LHCN-M2 (cell line): ENCODE measurements around the gene PPP1R14C. TPM values are rescaled to one million over a fixed set of nuclear protein-coding genes. Genes with fewer than 3 reads are reported as not detected.
"Not testable (repeated sequence)": the region's sequence is repeated elsewhere in the genome, so short reads cannot be mapped to it uniquely, and the experiment has no call there.

Experiments used
- DNase-seq: peaks from one replicate; pipeline ENCODE4 v3.0.0-alpha.2; 2012; ENCODE audit warnings: low read depth
- total RNA-seq: library from RNA; depleted of rRNA; stranded (reverse); fragments of >200 nt; gene quantifications from 2 replicates; pipeline ENCODE4 v1.2.3, GENCODE V29; 2014

PPP1R14C gene
- total RNA-seq, 1 experiment from 2014 or later, result not detected

- no peak for DNase-seq
These were observed 78.0 kb downstream of the PPP1R14C start for GRCh38 chr6:150220634-150221551.

DNA sequence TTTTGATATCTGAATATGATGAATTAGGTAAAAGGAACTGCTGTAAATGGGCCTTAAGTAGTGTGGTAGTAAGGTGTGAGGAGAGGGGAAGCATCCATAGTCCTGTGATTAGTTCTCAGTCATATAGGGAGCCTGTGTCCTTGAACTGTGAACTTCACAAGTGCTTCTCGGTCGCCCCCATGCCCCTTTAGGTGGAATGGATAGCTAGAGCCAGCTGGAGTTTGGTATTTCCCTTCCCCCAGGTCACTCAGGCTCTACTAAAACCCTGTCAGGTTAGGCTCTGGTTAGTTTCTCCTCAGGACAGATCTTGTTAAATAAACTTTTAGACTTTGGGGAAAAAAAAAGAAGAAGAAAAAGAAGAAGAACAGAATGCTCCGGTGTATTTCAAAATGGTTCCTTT, 82.0 kb downstream of the PPP1R14C start:
- no peak for DNase-seq

DNA sequence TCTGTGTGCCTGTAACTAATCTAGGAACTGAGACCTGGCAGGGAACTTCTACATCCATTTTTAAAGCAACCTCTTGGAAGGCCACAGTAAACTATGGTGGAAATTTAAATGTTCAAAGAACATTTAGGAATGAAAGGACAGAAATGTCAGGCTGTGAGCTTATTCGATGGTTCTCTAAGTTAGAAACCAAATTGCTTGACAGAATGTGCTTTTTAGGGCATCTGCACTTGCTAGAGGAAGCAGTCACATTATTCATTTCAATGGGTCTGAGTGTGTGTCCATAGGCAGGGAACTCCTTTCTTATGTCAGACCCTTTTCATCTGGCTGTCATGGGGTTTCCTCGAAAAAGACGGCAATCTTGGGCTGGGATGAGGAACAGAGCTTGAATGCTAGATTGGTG, 84.4 kb downstream of the PPP1R14C start:
- no peak for DNase-seq

- DNase-seq, result no peak
These were observed 85.4 kb downstream of the PPP1R14C start for GRCh38 chr6:150228072-150228733.

- no peak for DNase-seq
These were observed 86.8 kb downstream of the PPP1R14C start for GRCh38 chr6:150229436-150230163.

- no peak for DNase-seq
These were observed 87.3 kb downstream of the PPP1R14C start for GRCh38 chr6:150230164-150230561.

GRCh38 chr6:150230832-150231524, 88.1 kb downstream of the PPP1R14C start:
- DNase-seq, result no peak

- no peak for DNase-seq
These were observed 88.6 kb downstream of the PPP1R14C start for GRCh38 chr6:150231525-150231850.

DNA sequence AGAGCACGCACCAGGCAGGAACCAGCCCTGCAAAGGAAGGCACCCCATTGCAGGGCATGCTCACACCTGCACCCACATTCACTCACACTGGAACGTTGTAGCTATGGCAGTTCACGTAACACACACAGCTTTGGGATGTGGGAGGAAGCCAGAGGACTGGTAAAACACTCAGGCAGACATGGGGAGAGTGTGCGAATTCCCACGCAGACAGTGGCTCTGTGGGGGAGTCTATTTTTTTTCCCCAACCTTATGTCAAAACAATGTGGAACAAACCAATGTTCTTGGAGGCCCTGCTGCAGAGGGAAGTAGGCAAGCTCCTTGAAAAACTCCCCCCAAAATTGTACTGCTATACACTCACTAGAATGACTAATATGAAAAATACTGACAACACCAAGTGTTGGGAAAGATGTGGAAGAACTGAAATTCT, 91.0 kb downstream of the PPP1R14C start:
- no peak for DNase-seq

DNA sequence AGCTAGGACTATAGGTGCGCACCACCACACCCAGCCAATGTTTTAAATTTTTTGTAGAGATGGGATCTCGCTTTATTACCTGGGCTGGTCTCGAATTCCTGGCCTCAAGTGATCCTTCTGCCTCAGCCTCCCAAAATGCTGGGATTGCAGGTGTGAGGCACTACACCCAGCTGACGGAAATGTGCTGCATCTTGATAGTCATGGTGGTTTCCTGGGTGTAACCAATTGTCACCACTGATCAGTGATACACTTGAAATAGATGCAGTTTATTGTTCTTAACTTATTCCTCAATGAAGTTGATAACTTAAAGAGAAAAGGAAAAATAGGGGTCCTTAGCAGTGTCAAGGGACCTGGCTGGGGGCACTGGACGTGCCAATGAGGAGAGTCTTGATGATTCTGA, 92.4 kb downstream of the PPP1R14C start:
- DNase-seq, result no peak

DNA sequence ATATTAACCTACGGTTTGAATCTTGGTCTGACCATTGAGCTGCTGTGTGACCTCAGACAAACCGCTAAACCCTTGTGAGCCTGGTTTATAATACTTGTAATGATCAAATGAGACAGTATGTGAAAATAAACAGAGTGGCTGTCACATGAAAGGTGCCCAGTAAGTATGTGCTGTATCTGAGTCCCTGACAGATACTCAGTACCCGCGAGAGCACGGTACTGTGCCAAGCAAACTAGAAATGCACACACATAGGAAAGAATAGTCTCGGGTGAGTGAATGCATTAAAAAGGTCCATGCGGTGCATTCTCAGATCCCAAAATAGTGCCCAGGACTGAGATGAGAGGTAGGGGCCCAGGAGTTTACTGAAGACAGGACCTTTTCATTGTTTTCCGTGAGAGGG, 93.3 kb downstream of the PPP1R14C start:
- no peak for DNase-seq

- no peak for DNase-seq
These were observed 93.7 kb downstream of the PPP1R14C start for GRCh38 chr6:150236544-150236943.

GRCh38 chr6:150237626-150238025, 94.8 kb downstream of the PPP1R14C start:
- no peak for DNase-seq

GRCh38 chr6:150238336-150238741, 95.5 kb downstream of the PPP1R14C start:
- no peak for DNase-seq

- no peak for DNase-seq
These were observed 96.1 kb downstream of the PPP1R14C start for GRCh38 chr6:150238846-150239407.

DNA sequence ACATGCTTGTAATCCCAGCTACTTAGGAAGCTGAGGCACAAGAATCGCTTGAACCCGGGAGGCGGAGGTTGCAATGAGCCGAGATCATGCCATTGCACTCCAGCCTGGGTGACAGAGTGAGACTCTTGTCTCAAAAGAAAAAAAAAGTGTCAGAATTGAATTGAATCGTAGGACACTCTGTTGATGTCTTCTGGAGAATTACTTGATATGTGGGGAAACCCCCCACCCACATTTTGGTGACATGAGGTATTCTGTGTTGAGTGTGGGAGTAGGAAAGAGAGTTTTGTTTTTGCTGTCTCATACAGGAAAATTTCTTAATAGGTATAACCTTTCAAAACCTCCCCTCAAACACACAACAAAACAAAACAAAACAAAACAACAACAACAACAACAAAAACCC, 98.9 kb downstream of the PPP1R14C start:
- not testable (repeated sequence) for DNase-seq

GRCh38 chr6:150243620-150244314, 100.9 kb downstream of the PPP1R14C start:
- no peak for DNase-seq

- no peak for DNase-seq
These were observed 102.5 kb downstream of the PPP1R14C start for GRCh38 chr6:150245148-150245935.

- DNase-seq, result no peak
These were observed 105.0 kb downstream of the PPP1R14C start for GRCh38 chr6:150247803-150248202.

DNA sequence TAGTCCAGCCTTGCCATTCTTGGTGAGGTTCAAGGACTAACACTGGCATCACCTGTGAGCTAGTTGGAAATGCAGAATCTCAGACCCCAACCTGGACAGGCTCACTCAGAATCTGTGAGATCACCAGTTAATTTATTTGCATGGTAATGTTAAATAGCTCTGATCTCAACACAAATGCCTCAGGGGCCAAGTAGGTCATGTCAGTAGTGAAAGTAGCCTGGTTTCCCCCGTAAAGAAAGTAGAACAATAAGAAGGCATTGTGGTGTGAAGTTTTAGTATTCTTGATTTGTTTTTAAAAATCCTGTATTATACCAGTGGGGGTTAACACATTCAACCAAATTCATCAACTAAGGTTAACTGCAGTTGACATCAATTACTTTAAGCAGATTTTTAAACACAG, 105.5 kb downstream of the PPP1R14C start:
- DNase-seq, result no peak
